HEK293 (cell line): ENCODE data around the gene C1GALT1C1.

ENCODE experiments used
- AEBP2 ChIP-seq: fragments of 450-650 bp; formaldehyde crosslinking; IDR thresholded peaks from 2 replicates; pipeline ENCODE4 v1.5.1; 2016; ENCODE audit warnings: missing biosample characterization, missing genetic modification characterization, borderline replicate concordance
- SP2 ChIP-seq: fragments of 450-650 bp; formaldehyde crosslinking; IDR thresholded peaks from 2 replicates; pipeline ENCODE4 v1.5.1; 2016; ENCODE audit warnings: missing biosample characterization, missing genetic modification characterization
- ZBTB21 ChIP-seq: fragments of 450-650 bp; formaldehyde crosslinking; IDR thresholded peaks from 2 replicates; pipeline ENCODE4 v1.5.1; 2017; ENCODE audit warnings: missing biosample characterization, missing genetic modification characterization
- ZNF155 ChIP-seq: fragments of 450-650 bp; formaldehyde crosslinking; IDR thresholded peaks from 2 replicates; pipeline ENCODE4 v1.5.1; 2016; ENCODE audit warnings: missing biosample characterization, missing genetic modification characterization
- ZNF394 ChIP-seq: fragments of 450-650 bp; formaldehyde crosslinking; IDR thresholded peaks from 2 replicates; pipeline ENCODE4 v1.5.1; 2016; ENCODE audit warnings: missing biosample characterization, missing genetic modification characterization, mild to moderate bottlenecking, moderate library complexity, borderline replicate concordance
- TF ChIP-seq, protein P1 (sequence below): fragments of 450-650 bp; formaldehyde crosslinking; IDR thresholded peaks from 2 replicates; pipeline ENCODE4 v1.5.1; 2016; ENCODE audit warnings: missing biosample characterization, missing genetic modification characterization

- TF ChIP-seq ZNF155 (tag by site-specific recombination) (no peak), AEBP2 (tag by site-specific recombination) (no peak), ZNF394 (tag by site-specific recombination) (no peak), SP2 (tag by site-specific recombination) (no peak), ZBTB21 (tag by site-specific recombination) (no peak)
- TF ChIP-seq, protein P1, sequence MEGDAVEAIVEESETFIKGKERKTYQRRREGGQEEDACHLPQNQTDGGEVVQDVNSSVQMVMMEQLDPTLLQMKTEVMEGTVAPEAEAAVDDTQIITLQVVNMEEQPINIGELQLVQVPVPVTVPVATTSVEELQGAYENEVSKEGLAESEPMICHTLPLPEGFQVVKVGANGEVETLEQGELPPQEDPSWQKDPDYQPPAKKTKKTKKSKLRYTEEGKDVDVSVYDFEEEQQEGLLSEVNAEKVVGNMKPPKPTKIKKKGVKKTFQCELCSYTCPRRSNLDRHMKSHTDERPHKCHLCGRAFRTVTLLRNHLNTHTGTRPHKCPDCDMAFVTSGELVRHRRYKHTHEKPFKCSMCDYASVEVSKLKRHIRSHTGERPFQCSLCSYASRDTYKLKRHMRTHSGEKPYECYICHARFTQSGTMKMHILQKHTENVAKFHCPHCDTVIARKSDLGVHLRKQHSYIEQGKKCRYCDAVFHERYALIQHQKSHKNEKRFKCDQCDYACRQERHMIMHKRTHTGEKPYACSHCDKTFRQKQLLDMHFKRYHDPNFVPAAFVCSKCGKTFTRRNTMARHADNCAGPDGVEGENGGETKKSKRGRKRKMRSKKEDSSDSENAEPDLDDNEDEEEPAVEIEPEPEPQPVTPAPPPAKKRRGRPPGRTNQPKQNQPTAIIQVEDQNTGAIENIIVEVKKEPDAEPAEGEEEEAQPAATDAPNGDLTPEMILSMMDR (tag by site-specific recombination), result no peak
Observed at GRCh38 chrX:120668357-120668756, 38.5 kb upstream of the C1GALT1C1 start.
